Aorta (tissue), 5 donors: ENCODE data around the gene COMTD1. TPM values are rescaled to one million over a fixed set of nuclear protein-coding genes. Genes with fewer than 3 reads are reported as not detected.

ENCODE experiments used
- ATAC-seq: fragments of 200-7000 bp; cut with Tn5 transposase; one replicate; pipeline ENCODE4 v1.9.1; 2022; ENCODE audit warnings: moderate library complexity; ENCODE audit not compliant: low FRiP score
- DNase-seq, 2 donors: peaks; one replicate each; pipeline ENCODE4 v3.0.0-alpha.2; 2020
- H3K27ac ChIP-seq, 2 donors: one replicate each; pipeline ENCODE4 v1.5.1; 2013; ENCODE audit warnings: low read length in 2 of 2, mild to moderate bottlenecking in 2 of 2, moderate library complexity in 2 of 2, control low read depth in 1 of 2, inconsistent platforms in 1 of 2, low read depth in 1 of 2
- H3K27me3 ChIP-seq, 2 donors: one replicate each; pipeline ENCODE4 v1.6.1; 2013; ENCODE audit warnings: control low read depth in 1 of 2, low read length in 1 of 2, mild to moderate bottlenecking in 1 of 2, moderate library complexity in 1 of 2; ENCODE audit not compliant: insufficient read depth in 2 of 2, control insufficient read depth in 1 of 2
- H3K36me3 ChIP-seq, 2 donors: one replicate each; pipeline ENCODE4 v1.6.1; 2013; ENCODE audit warnings: control low read depth in 1 of 2, low read length in 1 of 2, mild to moderate bottlenecking in 1 of 2; ENCODE audit not compliant: insufficient read depth in 2 of 2, control insufficient read depth in 1 of 2
- H3K4me1 ChIP-seq, 2 donors: one replicate each; pipeline ENCODE4 v1.6.1; 2013; ENCODE audit warnings: low read length in 2 of 2, control low read depth in 1 of 2, mild to moderate bottlenecking in 1 of 2, moderate library complexity in 1 of 2; ENCODE audit not compliant: insufficient read depth in 2 of 2, control insufficient read depth in 1 of 2
- H3K4me3 ChIP-seq, 2 donors: one replicate each; pipeline ENCODE4 v1.5.1; 2013; ENCODE audit warnings: low read length in 2 of 2, control low read depth in 1 of 2, mild to moderate bottlenecking in 1 of 2
- H3K9me3 ChIP-seq: one replicate; pipeline ENCODE4 v1.6.1; 2013; ENCODE audit warnings: mild to moderate bottlenecking, low read length; ENCODE audit not compliant: control insufficient read depth
- WGBS, 2 donors: extraction: QIAGEN DNeasy Blood & Tissue Kit; methylation state at CpG; one replicate each; pipeline ENCODE4 v1.1.7; 2013; 5-methylcytosine and 5-hydroxymethylcytosine counted together
- intact Hi-C, 2 donors: fragments of 100-400 bp; cut with DNase I; formaldehyde crosslinking; loops; one replicate each; pipeline versions ENCODE4 v1.14.2 to v1.15.0; 2022
- long read RNA-seq, 2 donors: library from polyadenylated mRNA; unstranded; transcript quantifications; one replicate each; pipeline ENCODE4 v2.0.0, GENCODE V29; 2020 to 2021
- polyA plus RNA-seq, 2 donors: library from polyadenylated mRNA; stranded (reverse); fragments of 200-250 nt; gene quantifications; one replicate each; pipeline ENCODE4 v1.2.3, GENCODE V29; 2013
- total RNA-seq, 2 donors: library from RNA; stranded (reverse); fragmentation: NEBNext Ultra II Directional; extraction: Animal tissue kit (Norgen Biotek cat#: 25700); gene quantifications; one replicate each; pipeline ENCODE4 v1.2.1, GENCODE V29; 2021
- donor health status: healthy with polysubstance abuse.
- donor health status: Bipolar disorder and iron deficiency.
- donor health status: DM: no; HTN: no; CAD: no.
- donor health status: DM: no; HTN: no; CAD: no.
- donor health status: DM: yes; HTN: yes; CAD: no.

Gene COMTD1
- total RNA-seq (10 to 100 TPM; 12.9 to 14.3 TPM), polyA plus RNA-seq (10 to 100 TPM; 31.1 to 60.8 TPM)
- long read RNA-seq, donor 1, transcript COMTD1-201 (7 exons, 976 nt) = major isoform, 12 of 31 reads
- long read RNA-seq, donor 1, transcript COMTD1-204 (5 exons, 796 nt) = minor isoform, 7 of 31 reads
- long read RNA-seq, donor 1, partial matches to known transcripts = 3 of 31 reads
- long read RNA-seq, donor 1, other reads (novel, unspliced or antisense) = 8 of 31 reads
- long read RNA-seq, donor 2, partial matches to known transcripts = 3 of 8 reads
- long read RNA-seq, donor 2, other reads (novel, unspliced or antisense) = 4 of 8 reads

DNA sequence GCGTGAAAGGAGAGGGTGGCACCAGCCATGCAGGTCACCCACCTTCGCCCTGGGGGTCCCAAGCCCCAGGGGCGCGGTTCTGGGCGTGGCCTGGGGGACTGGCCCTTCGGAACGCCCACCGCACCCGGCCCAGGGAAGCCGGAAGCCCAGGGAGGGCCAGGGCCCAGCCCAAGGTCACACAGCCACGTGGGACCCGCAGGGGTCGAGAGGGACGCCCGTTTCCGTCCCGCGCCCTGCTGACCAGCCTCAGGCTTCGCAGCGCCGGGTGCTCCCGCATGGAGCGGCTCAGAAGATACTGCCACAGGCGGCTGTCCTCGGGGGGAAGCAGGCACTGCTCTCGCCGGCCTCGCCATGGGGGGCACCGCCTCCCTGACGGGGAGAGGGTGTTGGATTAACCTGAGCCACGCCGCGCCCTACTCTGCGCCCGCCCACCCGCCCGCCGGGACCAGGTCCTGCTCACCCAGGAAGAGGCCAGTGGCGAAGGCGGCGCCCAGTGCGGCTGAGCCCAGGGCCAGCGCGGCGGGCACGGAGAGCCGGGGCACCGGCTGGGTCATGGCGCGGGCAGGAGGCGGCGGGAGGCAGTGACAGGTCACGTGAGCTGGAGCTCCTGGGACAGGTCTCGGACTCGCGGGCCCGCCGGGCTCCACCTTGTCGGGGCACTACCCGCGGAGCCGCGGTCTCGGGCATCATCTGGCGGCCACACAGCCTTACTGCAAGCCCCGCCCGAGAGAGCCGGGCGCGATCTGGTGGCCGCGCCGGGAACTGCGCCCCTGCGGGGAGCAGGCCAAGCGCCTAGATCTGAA, at the start of gene COMTD1:
Gene COMTD1, minus strand, starts transcription at position 583 of the 803 bp plus-strand sequence. Its CDS starts 29 bp downstream, at position 554.
- H3K27me3 ChIP-seq = no peaks in the 10 kb centered on the region
- ATAC-seq (peak; percentile 94), DNase-seq (peak; percentile 95 to 97)
- intact Hi-C loops = loop anchor here (2.0 to 5.0 kb wide), 3 partner anchors 125 to 993 kb away; partner anchors contain the start of gene SAMD8 (in 1 of the 2)
- H3K9me3 ChIP-seq = no peaks in the 10 kb centered on the region
- H3K4me1 ChIP-seq = no peaks in the 10 kb centered on the region
- no peaks in the 10 kb centered on the region for H3K36me3 ChIP-seq
- peak within 1 kb of the TSS in 1 of 2 donors; percentile 39 for H3K27ac ChIP-seq
- peak within 1 kb of the TSS; percentile 49 to 78 for H3K4me3 ChIP-seq
- WGBS, 2 donors = 0 to 1% methylated on average over 56 to 76 of the region's 76 CpGs

DNA sequence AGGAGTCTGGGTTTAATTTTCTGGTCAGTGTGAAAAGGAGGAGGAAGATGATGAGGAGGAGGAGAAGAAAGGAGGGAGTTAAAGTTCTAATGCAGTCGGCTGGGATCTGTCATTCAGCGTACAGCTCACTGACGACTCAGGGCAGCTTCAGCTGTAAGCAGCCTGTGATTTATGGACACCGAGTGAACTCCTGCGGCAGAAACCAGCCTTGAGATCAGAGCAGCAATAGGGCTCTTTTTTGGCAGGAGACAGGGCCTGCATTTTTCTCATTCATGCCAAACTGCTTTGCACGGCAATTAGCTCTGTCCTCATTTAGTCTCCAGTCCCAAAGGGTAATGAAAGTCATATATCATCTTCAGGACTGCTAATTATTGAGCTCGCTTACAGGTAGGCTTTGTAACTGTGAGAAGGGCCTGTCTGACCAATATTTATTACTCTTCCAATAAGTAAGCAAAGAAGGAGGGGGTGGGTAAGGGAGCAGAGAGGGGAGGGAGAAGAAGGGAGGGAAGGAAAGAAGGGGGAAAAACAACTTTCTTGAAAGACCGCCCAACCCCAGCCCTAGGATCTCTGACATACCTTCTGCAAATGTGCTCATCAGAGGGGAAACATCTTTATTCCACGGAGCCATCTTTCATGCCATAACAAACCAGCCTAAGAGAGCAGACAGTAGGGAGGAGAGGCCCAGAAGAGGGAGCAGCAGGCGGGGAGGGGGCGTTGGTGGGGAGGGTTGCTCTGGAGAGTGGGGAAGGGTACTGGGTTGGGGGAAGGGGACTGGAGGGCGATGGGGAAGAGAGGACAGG, 48.1 kb upstream of the COMTD1 start:
- no peaks in the 10 kb centered on the region for H3K27me3 ChIP-seq
- H3K36me3 ChIP-seq = no peaks in the 10 kb centered on the region
- no peak overlapping the region for H3K27ac ChIP-seq
- intact Hi-C loops = no loop called here
- ATAC-seq (no peak), DNase-seq (no peak)
- H3K4me3 ChIP-seq = no peak overlapping the region
- 44 to 45% methylated on average over 12 of the region's 12 CpGs for WGBS, 2 donors
- no peaks in the 10 kb centered on the region for H3K9me3 ChIP-seq
- H3K4me1 ChIP-seq = no peaks in the 10 kb centered on the region

DNA sequence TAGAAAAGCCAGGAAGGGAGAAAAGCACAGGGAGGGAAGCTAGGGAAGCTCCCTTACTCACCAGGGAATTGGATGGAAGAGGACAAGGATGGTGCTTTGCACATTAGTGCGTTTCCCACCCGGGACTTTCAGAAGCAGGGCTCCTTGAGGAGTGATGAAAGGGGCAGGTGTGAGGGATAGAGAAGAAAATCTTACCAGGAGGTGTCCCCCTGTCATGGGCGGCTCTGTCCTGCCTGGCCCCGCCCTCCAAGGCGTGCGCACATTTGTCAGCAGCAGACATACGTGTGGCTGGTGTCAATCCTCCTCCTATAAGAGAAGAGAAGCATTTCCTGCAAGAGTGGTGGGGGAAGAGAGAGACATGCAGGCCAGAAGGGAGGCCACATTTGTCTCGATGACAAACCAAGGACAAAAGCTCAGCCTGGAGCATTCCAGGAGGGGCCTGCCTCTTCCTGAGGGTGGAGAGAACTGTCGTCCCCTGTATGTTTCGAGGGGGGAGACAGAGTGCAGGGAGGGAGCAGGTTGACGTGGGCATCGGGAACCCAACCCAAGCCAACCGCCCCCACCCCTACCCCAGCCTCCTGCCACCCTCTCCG, 47.4 kb upstream of the COMTD1 start:
- intact Hi-C loops = no loop called here
- no peak for ATAC-seq
- Histone ChIP-seq H3K4me1 (no peaks in the 10 kb centered on the region), H3K27me3 (no peaks in the 10 kb centered on the region), H3K4me3 (no peak overlapping the region), H3K27ac (no peak overlapping the region), H3K9me3 (no peaks in the 10 kb centered on the region), H3K36me3 (no peaks in the 10 kb centered on the region)
- 51 to 57% methylated on average over 14 of the region's 14 CpGs for WGBS, 2 donors
- DNase-seq = no peak

DNA sequence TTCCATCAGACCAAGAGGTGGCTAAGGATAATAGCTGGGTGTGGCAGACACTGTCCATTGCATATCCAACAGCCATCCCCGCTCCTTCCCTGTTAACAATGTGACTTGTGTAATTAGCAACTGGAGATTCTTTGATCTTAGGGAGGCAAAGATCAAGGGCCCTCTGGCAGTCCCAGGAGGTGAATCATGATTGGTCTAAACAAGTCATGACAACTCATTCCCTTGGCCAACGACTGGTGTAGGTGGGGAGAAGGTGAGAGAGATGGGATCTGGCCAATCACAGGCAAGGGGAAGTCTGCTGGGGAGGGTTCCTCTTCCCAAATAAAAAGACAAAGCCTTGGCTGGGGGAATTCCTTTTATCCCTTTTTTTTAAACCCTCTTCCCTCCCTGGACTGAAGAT, 46.2 kb upstream of the COMTD1 start:
- ATAC-seq = no peak
- H3K36me3 ChIP-seq = no peaks in the 10 kb centered on the region
- H3K4me1 ChIP-seq = no peaks in the 10 kb centered on the region
- H3K9me3 ChIP-seq = no peaks in the 10 kb centered on the region
- 96 to 99% methylated on average over 2 of the region's 2 CpGs for WGBS, 2 donors
- H3K4me3 ChIP-seq = no peak overlapping the region
- no peak for DNase-seq
- intact Hi-C loops = no loop called here
- no peaks in the 10 kb centered on the region for H3K27me3 ChIP-seq
- H3K27ac ChIP-seq = no peak overlapping the region

DNA sequence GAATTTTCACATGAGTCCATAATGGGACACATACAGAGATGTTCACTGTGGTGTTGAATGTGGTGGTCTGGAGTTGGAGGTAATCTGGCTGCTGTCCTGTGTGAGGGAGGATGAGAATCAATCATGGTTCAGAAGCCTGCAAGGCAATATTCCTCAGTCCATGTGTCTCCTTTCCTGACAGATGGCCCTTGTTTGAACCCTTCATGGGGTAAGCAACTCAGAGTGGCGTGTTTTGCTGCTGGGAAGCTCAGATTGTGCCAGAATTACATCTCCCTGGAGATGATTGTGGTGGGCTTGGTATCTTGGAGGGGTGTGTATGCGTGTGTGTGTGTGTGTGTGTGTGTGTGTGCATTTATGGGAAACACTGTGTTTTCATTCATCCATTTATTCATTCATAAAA, 44.5 kb upstream of the COMTD1 start:
- H3K4me1 ChIP-seq = no peaks in the 10 kb centered on the region

DNA sequence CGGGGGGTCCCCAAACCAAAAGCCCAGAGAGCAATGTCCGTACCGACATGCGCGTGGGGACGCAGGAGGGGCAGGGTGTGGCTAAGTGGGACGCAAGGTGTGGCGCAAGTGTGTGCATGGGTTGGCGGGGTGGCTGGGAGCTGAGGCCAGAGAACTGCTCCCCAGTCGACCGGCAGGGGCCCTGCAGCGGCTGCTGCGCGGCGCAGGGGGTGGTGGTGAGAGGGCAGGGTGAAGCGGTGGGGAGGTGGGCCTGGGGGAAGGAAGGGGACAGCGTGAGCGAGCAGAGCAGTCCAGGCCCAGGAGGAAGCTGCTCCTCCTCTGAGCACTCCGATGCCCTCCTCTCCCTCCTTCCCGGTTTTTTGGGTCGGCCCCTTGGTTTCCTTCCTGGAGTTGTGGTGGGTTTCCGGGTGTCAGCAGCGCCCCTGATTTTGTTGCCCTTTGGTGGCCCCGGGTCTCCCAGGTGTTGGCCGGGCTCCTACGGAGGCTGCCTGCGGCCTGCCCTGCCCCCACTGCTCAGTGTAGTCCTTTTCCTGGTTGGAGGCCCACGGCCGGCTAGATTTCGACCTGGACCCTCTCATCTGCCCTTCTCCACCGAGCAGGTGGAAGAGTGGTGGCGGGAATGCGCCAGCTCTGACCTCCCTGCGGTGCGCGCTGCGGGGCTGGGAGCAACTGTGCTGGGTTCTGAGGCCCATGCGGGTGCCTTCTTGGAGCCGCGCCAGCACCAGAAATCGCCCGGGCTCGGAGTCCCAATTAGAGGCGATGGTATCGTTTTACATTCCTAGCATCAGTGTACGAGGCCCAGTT, 40.5 kb upstream of the COMTD1 start:
- no peaks in the 10 kb centered on the region for H3K27me3 ChIP-seq
- ATAC-seq (peak; percentile 44), DNase-seq (no peak)
- no peaks in the 10 kb centered on the region for H3K4me1 ChIP-seq
- H3K4me3 ChIP-seq = no peak overlapping the region
- intact Hi-C loops = no loop called here
- no peaks in the 10 kb centered on the region for H3K36me3 ChIP-seq
- no peak overlapping the region for H3K27ac ChIP-seq
- no peaks in the 10 kb centered on the region for H3K9me3 ChIP-seq
- WGBS, 2 donors = 67 to 70% methylated on average over 44 to 46 of the region's 46 CpGs

More for the DNA sequence above, 44.5 kb upstream of the COMTD1 start:
- ATAC-seq = no peak
- intact Hi-C loops = no loop called here
- no peak for DNase-seq
- Histone ChIP-seq H3K4me3 (no peak overlapping the region), H3K27ac (no peak overlapping the region), H3K27me3 (no peaks in the 10 kb centered on the region), H3K9me3 (no peaks in the 10 kb centered on the region), H3K36me3 (no peaks in the 10 kb centered on the region)
- 88 to 94% methylated on average over 2 of the region's 2 CpGs for WGBS, 2 donors

DNA sequence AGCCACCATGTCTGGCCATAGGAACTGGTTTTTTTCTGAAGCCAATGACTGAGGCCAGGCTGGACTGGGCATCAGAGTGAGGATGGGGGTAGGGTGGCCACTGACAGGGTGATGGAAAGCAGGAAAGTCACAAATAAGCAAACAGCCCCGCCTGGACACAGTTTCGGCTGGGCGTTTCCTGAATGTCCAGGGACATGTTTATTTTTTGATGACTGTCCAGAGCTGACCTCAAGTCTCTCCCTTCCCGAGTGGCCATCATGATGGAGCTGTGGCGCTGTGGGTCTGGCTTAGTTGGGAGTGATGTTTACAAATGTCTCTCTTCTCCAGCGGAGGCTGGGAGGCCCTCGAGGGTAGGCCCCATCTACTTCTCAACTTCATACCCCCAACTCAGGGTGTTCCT, 37.1 kb upstream of the COMTD1 start:
- Histone ChIP-seq H3K9me3 (no peaks in the 10 kb centered on the region), H3K27me3 (no peaks in the 10 kb centered on the region), H3K36me3 (no peaks in the 10 kb centered on the region), H3K4me1 (no peaks in the 10 kb centered on the region), H3K27ac (no peak overlapping the region), H3K4me3 (no peak overlapping the region)
- DNase-seq = no peak
- ATAC-seq = no peak
- intact Hi-C loops = no loop called here
- 21% methylated on average over 7 of the region's 7 CpGs for WGBS, 2 donors

DNA sequence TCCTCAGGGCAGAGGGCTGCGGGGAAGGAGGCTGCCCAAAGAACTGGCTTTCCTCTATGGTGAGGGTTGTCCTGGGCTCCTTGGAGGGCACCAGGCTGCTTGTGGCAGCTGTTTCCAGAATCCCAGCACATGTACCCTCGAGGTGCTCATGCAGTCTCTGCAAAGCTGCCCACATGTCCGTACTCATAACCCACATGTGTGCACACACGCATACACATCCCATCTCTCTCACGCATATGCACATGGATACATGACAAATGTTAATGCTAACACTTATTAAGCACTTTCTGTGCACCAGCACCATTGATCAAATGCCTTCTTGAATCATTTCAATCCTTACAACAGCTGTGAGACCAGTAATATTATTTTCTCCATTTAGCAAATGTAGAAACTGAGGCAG, 36.3 kb upstream of the COMTD1 start:
- intact Hi-C loops = no loop called here
- Histone ChIP-seq H3K27me3 (no peaks in the 10 kb centered on the region), H3K4me3 (no peak overlapping the region), H3K36me3 (no peaks in the 10 kb centered on the region), H3K27ac (no peak overlapping the region), H3K4me1 (no peaks in the 10 kb centered on the region), H3K9me3 (no peaks in the 10 kb centered on the region)
- ATAC-seq (no peak), DNase-seq (peak in 1 of 2 donors; percentile 40)
- WGBS, 2 donors = 95 to 96% methylated on average over 5 of the region's 5 CpGs
